GM12801 (cell line): ENCODE results near the gene PSAP.

Experiments used
- TF ChIP-seq, protein P1 (sequence below): IDR thresholded peaks from one replicate; pipeline ENCODE4 v1.5.1; 2011; ENCODE audit warnings: control low read depth; ENCODE audit not compliant: insufficient read length; ENCODE audit errors: extremely low read depth

PSAP gene

DNA sequence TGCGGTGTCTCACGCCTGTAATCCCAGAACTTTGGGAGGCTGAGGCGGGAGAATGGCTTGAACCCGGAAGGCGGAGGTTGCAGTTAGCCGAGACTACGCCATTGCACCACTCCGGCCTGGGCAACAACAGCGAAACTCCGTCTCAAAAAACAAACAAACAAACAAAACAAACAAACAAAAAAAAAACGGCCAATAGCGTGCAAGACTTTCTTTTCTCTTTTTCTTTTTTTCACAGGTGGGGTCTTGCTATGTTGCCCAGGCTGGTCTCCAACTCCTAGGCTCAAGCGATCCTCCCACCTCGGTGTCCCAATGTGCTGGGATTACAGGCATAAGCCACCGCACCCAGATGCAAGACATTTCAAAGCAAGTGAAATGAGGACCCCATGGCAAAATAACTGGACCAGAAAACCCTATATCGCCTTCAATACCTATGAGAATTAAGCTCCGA lies 1.6 kb downstream of the PSAP start:
- TF ChIP-seq, protein P1, sequence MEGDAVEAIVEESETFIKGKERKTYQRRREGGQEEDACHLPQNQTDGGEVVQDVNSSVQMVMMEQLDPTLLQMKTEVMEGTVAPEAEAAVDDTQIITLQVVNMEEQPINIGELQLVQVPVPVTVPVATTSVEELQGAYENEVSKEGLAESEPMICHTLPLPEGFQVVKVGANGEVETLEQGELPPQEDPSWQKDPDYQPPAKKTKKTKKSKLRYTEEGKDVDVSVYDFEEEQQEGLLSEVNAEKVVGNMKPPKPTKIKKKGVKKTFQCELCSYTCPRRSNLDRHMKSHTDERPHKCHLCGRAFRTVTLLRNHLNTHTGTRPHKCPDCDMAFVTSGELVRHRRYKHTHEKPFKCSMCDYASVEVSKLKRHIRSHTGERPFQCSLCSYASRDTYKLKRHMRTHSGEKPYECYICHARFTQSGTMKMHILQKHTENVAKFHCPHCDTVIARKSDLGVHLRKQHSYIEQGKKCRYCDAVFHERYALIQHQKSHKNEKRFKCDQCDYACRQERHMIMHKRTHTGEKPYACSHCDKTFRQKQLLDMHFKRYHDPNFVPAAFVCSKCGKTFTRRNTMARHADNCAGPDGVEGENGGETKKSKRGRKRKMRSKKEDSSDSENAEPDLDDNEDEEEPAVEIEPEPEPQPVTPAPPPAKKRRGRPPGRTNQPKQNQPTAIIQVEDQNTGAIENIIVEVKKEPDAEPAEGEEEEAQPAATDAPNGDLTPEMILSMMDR, result no peak

DNA sequence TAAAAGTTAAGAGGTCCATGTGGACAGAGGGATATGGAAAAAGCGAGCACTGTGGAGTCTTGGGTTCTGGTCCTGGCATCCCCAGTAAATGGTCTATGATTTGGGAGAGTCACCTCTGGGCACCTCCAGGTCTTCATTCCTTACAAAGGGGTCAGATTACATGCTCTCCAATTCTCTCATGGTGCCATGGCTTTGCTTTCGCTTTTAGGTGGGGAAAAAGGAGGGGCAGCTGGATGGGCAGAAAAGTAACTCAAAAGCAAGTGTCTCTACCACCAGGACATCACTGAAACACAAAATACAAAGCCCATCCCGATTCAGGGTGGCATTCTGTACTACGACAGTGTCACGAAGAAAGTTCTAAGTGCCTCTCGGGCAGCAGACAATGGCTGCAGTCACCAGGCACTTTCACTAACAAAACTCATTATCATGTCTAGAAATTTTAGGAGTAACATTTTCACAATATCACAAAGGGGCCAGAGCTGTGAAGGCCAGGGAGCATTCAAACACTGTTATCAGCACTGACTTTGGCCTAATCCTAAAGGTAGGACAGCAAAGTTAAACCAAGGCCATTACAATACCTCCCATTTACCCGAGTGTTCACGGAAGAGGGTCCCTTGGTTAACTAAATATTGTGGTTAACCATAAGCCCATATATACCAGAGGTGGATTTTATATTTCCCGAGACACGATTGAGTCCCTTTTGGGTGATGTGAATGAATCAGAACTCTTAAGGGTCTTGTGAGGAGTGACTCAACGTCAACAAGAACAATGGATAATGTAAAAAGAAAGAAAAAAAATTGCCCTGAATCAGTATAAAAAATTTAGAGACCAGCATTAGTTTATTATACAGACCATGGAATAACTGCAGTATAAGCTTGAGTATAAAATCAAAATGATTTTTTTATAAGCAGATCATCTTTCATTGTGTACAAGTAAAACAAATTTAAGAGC lies 2.5 kb downstream of the PSAP start:
- TF ChIP-seq, protein P1, result no peak

DNA sequence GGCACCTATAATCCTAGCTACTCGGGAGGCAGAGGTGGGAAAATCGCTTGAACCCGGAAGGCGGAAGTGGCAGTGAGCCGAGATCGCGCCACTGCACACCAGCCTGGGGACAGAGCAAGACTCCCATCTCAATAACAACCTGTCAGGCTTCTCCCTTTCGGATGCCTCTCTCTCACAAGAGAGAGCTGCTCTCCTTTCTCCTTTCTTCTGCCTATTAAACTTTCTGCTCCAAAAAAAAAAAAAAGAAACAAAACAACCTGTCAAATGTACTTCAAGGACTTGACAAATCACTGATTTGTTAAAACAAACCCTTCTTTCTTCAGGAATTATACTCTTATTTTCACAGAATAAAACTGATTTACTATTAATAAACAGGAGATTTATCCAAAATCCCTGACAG lies 3.6 kb downstream of the PSAP start:
- TF ChIP-seq, protein P1, result no peak

DNA sequence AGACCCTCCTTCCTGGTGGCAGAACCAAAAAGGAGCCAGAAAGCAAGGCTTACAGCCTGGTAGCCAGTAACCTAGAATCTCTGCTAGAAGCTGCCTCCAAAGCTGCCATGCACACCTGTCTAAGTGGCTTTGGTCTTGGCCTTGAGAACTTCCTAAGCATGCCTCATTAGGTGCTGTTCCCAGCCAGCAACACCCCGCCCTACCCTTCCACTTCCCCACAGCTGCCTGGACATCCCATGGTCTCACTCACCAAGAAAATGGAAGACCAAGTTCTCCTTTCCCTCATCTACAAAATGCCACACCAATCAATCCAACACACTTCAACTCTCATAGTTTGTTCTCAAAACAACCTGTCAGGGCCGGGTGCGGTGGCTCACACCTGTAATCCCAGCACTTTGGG lies 4.2 kb downstream of the PSAP start:
- TF ChIP-seq, protein P1, result no peak

DNA sequence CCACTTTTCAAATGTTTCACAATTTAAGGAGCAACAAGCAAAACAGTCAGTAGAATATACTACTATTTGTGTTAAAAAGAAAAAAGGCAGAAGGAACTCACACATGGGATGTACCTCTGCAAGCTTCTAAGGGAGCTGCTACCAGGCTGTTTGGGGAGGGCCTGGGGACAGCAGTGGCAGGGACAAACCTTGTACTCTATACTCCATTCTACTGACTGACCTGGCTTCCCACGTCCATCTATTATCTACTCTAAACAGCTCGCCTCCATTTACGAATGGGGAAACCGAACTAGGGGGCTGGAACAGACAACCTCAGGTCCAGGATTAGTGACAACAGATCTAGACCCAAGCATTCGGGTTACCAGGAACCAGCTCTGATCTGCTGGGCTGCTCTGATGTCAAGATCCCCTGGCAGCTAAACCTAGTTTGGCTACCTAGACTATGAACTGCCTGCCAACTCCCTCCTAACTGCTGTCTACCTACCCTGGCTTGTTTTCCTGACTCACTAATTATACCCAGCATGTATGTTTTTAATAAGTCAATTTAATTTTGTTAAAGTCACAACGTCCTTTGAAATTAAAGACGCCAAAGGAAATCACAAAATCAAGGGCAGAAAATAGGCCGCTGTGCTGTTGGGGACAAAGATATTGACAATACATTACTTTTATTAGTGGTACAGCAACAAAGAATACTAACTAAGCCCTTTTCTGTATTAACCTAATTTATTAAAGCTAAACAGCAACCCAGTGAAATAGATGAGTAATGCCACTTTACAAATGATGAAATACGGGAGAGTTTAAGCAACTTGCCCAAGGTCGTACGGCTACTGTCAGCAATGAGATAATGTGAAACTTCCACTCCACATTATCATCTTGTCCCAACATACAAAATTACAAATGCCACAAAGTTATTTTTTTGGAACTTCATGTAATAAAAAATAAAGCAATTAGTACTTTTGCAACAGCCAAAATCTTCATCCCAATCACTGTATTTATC lies 5.3 kb downstream of the PSAP start:
- TF ChIP-seq, protein P1, result no peak

DNA sequence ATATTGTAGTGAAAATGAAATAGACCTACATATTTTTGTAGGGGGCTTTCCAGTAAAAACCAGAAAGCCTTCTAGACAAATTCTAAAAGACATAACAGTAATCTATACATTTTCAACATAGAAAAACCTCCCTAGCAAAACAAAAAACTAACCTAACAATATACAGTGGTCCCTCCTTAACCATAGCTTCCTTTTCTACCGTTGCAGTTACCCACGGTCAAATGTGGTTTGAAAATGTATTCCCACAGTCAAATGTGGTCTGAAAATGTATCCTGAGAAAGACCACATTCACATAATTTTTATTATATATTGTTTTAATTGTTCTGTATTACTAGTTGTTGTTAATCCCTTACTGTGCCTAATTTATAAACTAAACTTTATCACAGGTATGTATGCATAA lies 6.4 kb downstream of the PSAP start:
- TF ChIP-seq, protein P1, result no peak

DNA sequence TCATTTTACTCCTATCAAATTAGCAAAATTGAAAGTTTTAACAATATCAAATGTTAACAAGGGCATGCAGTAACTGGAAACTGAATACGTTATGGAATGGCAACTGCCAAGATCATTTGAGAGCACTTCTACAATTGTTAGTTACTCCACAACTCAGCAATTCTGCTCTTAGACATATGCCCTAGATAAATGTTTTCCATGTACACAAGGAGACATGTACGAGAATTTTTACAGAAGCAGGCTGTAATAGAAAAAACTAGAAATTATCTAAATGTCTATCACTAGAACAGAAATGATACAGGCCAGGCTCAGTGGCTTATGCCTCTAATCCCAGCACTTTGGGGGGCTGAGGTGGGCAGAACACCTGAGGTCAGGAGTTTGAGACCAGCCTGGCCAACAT lies 7.0 kb downstream of the PSAP start:
- TF ChIP-seq, protein P1, result no peak
